Cerebellar cortex (tissue), 1 donor: ENCODE results near the gene GCLC.
"Not testable (repeated sequence)": the region's sequence is repeated elsewhere in the genome, so short reads cannot be mapped to it uniquely, and the experiment has no call there.

Experiments
- DNase-seq: peaks from one replicate; pipeline ENCODE4 v3.0.0-alpha.2; 2015; ENCODE audit warnings: low spot score

Gene GCLC

GRCh38 chr6:53492860-53493634 is 51.9 kb downstream of the GCLC start:
- DNase-seq: peak; percentile 72

- DNase-seq: no peak
Observed at GRCh38 chr6:53487080-53487479, 57.8 kb downstream of the GCLC start.

- no peak for DNase-seq
Observed at GRCh38 chr6:53486679-53487078, 58.2 kb downstream of the GCLC start.

- DNase-seq: peak; percentile 73
Observed at GRCh38 chr6:53484476-53485280, 60.2 kb downstream of the GCLC start.

GRCh38 chr6:53483423-53484353 is 61.2 kb downstream of the GCLC start:
- DNase-seq: no peak

GRCh38 chr6:53481323-53481722 is 63.6 kb downstream of the GCLC start:
- no peak for DNase-seq

GRCh38 chr6:53480774-53481173 is 64.1 kb downstream of the GCLC start:
- DNase-seq: not testable (repeated sequence)

- DNase-seq: no peak
Observed at GRCh38 chr6:53479871-53480270, 65.0 kb downstream of the GCLC start.

- no peak for DNase-seq
Observed at GRCh38 chr6:53476964-53477363, 67.9 kb downstream of the GCLC start.

- DNase-seq: no peak
Observed at GRCh38 chr6:53474010-53474409, 70.9 kb downstream of the GCLC start.

GRCh38 chr6:53469163-53469562 is 75.7 kb downstream of the GCLC start:
- DNase-seq: no peak

GRCh38 chr6:53466257-53466656 is 78.6 kb downstream of the GCLC start:
- DNase-seq: no peak

GRCh38 chr6:53465732-53466131 is 79.2 kb downstream of the GCLC start:
- no peak for DNase-seq

GRCh38 chr6:53464927-53465460 is 79.9 kb downstream of the GCLC start:
- no peak for DNase-seq

GRCh38 chr6:53464483-53464882 is 80.4 kb downstream of the GCLC start:
- DNase-seq: no peak

- DNase-seq: no peak
Observed at GRCh38 chr6:53461696-53462095, 83.2 kb downstream of the GCLC start.

- no peak for DNase-seq
Observed at GRCh38 chr6:53461041-53461656, 83.8 kb downstream of the GCLC start.

- no peak for DNase-seq
Observed at GRCh38 chr6:53458105-53458866, 86.6 kb downstream of the GCLC start.

- DNase-seq: no peak
Observed at GRCh38 chr6:53456809-53457208, 88.1 kb downstream of the GCLC start.

- DNase-seq: no peak
Observed at GRCh38 chr6:53455678-53456077, 89.2 kb downstream of the GCLC start.

- DNase-seq: no peak
Observed at GRCh38 chr6:53451165-53451564, 93.7 kb downstream of the GCLC start.
